ENCODE measurements around the gene CLTC. TPM values are rescaled to one million over a fixed set of nuclear protein-coding genes. Genes with fewer than 3 reads are reported as not detected.

Gene CLTC
- total RNA-seq, 1 experiment from 2014 or later, result 254 TPM

DNA sequence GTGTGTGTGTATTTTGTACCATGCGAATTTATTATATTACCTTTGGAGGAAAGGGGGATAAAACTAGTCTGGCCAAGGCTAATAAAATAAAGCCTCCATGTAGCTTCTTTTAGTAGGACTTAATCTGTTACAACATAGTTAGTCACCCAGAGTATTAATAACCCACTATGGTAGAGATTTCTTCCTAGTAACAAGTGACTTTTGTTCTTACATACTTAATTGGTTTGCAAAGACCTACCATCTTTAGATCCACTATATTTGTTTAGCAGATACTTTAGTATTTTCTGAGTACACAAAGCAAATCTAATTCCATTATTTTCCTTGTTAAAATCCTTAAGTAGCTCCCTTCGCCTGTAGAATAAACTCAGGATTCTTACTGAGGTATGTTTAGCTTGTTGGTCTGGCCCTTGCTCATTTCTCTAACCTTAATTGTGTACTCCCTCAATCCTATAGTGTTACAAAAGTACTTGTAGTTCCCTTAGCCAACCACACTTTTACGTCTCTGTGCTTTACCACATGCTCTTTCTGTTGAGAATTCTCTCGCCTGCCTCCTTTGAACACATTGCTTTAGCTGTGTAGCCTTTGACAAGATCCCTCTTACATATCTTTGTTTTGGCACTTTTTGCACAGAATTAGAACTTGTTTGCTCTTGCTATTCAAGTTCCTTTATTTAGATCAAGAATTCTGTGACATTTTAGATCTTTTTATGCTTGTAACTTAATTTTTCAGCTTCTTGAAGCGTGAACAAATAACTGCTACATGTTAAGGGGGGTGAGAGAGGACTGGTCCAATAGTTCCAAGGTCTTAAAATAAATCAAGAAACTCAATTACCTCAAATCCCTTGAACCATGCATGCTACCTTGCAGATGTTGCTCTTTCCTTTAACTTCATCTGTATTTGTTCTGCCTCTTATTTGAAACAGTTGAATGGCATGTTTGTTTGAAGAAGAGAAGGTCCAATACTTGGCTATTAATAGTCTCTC lies 23.8 kb downstream of the CLTC start:
- H3K4me1 Mint-ChIP-seq, result peaks cover 2 to 4% of the 10 kb centered on the region in 2 experiments; a peak in 2 of 4 replicates
- Histone ChIP-seq H3K23ac (ENCODE audit: insufficient read length, low read depth, low read length) (no peak overlapping the region), H3K18ac (ENCODE audit: insufficient read length, low read depth, low read length) (no peak overlapping the region), H4K8ac (replicated peaks; ENCODE audit: insufficient read length, low read depth, low read length) (no peak overlapping the region), H2AFZ (ENCODE audit: low read length) (no peak overlapping the region), H2BK20ac (ENCODE audit: low read depth, low read length, poor library complexity, severe bottlenecking) (no peak overlapping the region), H3K14ac (ENCODE audit: insufficient read depth, low read length) (no peak overlapping the region), H3K4ac (ENCODE audit: low read depth, low read length) (no peak overlapping the region), H3K23me2 (ENCODE audit: insufficient read length, low read depth, low read length, poor library complexity, severe bottlenecking) (no peaks in the 10 kb centered on the region), H4K91ac (ENCODE audit: insufficient read length, low read depth, low read length) (no peak overlapping the region), H2BK12ac (ENCODE audit: insufficient read length, low read depth, low read length) (no peak overlapping the region), H3K27me3 (ENCODE audit: insufficient read depth, low read length) (no peaks in the 10 kb centered on the region), H4K5ac (ENCODE audit: insufficient read length, low read depth, low read length) (no peak overlapping the region), H3K4me2 (ENCODE audit: insufficient read depth, insufficient read length, low read length) (no peak overlapping the region), H3K4me1 (ENCODE audit: insufficient read depth, low read length) (no peaks in the 10 kb centered on the region), H2BK15ac (ENCODE audit: low read depth, low read length) (no peak overlapping the region), H2AK5ac (ENCODE audit: insufficient read length, low read length) (no peak overlapping the region), H3K56ac (ENCODE audit: insufficient read length, low read depth, low read length) (no peak overlapping the region), H4K20me1 (ENCODE audit: control insufficient read depth, insufficient read depth, insufficient read length) (no peaks in the 10 kb centered on the region), H2BK5ac (ENCODE audit: insufficient read length, low read length) (no peak overlapping the region), H2BK120ac (ENCODE audit: low read depth, low read length, poor library complexity, severe bottlenecking) (no peak overlapping the region), H3T11ph (ENCODE audit: low read length) (no peak overlapping the region), H3K79me2 (ENCODE audit: insufficient read depth, low read length) (peaks cover 12% of the 10 kb centered on the region; the same call in 1 of the 2 replicates), H3K27ac (ENCODE audit: insufficient read length, low read depth, low read length) (no peak overlapping the region), H3K9ac (ENCODE audit: extremely low read depth, insufficient read length, low read length) (no peak overlapping the region), H3K9me3 (ENCODE audit: control insufficient read depth, low read depth, low read length) (no peaks in the 10 kb centered on the region), H3K79me1 (ENCODE audit: insufficient read depth, low read depth, low read length, poor library complexity, severe bottlenecking) (peaks cover 7% of the 10 kb centered on the region)
- no peaks in the 10 kb centered on the region for H3K27me3 Mint-ChIP-seq (ENCODE audit: low read depth)
- peaks cover 17 to 32% (median 30%) of the 10 kb centered on the region in 3 experiments; a peak in 6 of 7 replicates for H3K36me3 Mint-ChIP-seq (ENCODE audit: insufficient read depth in 1 of 3, low read depth in 3 of 3)
- no peak for DNase-seq
- no peak overlapping the region for H3K4me3 Mint-ChIP-seq
- no peaks in the 10 kb centered on the region for H3K9me3 Mint-ChIP-seq
- TF ChIP-seq, protein P1, sequence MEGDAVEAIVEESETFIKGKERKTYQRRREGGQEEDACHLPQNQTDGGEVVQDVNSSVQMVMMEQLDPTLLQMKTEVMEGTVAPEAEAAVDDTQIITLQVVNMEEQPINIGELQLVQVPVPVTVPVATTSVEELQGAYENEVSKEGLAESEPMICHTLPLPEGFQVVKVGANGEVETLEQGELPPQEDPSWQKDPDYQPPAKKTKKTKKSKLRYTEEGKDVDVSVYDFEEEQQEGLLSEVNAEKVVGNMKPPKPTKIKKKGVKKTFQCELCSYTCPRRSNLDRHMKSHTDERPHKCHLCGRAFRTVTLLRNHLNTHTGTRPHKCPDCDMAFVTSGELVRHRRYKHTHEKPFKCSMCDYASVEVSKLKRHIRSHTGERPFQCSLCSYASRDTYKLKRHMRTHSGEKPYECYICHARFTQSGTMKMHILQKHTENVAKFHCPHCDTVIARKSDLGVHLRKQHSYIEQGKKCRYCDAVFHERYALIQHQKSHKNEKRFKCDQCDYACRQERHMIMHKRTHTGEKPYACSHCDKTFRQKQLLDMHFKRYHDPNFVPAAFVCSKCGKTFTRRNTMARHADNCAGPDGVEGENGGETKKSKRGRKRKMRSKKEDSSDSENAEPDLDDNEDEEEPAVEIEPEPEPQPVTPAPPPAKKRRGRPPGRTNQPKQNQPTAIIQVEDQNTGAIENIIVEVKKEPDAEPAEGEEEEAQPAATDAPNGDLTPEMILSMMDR (conservative IDR thresholded peaks at IDR 0.05), result no peak
- peak overlapping the region in 1 of 3 experiments; percentile 73; a peak in 3 of 7 replicates for H3K27ac Mint-ChIP-seq
- WGBS (ENCODE audit: extremely low coverage, insufficient read length, low lambda C conversion rate), result no CpG with 5 or more reads among the region's 5 CpGs

All from H9 (cell line).